HT1080 (cell line): ENCODE data around the gene TSC22D1. TPM values are rescaled to one million over a fixed set of nuclear protein-coding genes. Genes with fewer than 3 reads are reported as not detected.
A peak's percentile ranks its signal among the peaks of the same experiment; 100 is the strongest.
"Not testable (repeated sequence)": the region's sequence is repeated elsewhere in the genome, so short reads cannot be mapped to it uniquely, and the experiment has no call there.

ENCODE experiments used
- DNase-seq: peaks from one replicate; pipeline ENCODE4 v3.0.0-alpha.2; 2015; ENCODE audit warnings: low read depth
- total RNA-seq: library from RNA; depleted of rRNA; stranded (reverse); fragments of >200 nt; shearing (Covaris generic); gene quantifications from 2 replicates; pipeline ENCODE4 v1.2.3, GENCODE V29; 2014

Gene TSC22D1
- total RNA-seq, 1 experiment from 2014 or later: 148 TPM

- DNase-seq: no peak
These were observed 68.5 kb downstream of the TSC22D1 start for GRCh38 chr13:44507639-44508038.

GRCh38 chr13:44506719-44507118 lies 69.4 kb downstream of the TSC22D1 start:
- no peak for DNase-seq

- DNase-seq: no peak
These were observed 69.9 kb downstream of the TSC22D1 start for GRCh38 chr13:44506251-44506650.

GRCh38 chr13:44504116-44504515 lies 72.0 kb downstream of the TSC22D1 start:
- no peak for DNase-seq

- DNase-seq: no peak
These were observed 77.2 kb downstream of the TSC22D1 start for GRCh38 chr13:44498969-44499368.

GRCh38 chr13:44498502-44498901 lies 77.6 kb downstream of the TSC22D1 start:
- DNase-seq: no peak

GRCh38 chr13:44497801-44498200 lies 78.3 kb downstream of the TSC22D1 start:
- DNase-seq: no peak

GRCh38 chr13:44493213-44493812 lies 82.8 kb downstream of the TSC22D1 start:
- DNase-seq: no peak

- DNase-seq: no peak
These were observed 86.4 kb downstream of the TSC22D1 start for GRCh38 chr13:44489751-44490150.

GRCh38 chr13:44487989-44488388 lies 88.1 kb downstream of the TSC22D1 start:
- no peak for DNase-seq

GRCh38 chr13:44484562-44485138 lies 91.5 kb downstream of the TSC22D1 start:
- DNase-seq: no peak

- DNase-seq: peak; percentile 25
These were observed 101.8 kb downstream of the TSC22D1 start for GRCh38 chr13:44474122-44474910.

- DNase-seq: peak; percentile 52
These were observed 104.4 kb downstream of the TSC22D1 start for GRCh38 chr13:44471686-44472085.

GRCh38 chr13:44470638-44471562 lies 105.2 kb downstream of the TSC22D1 start:
- DNase-seq: peak; percentile 27

GRCh38 chr13:44468874-44469273 lies 107.3 kb downstream of the TSC22D1 start:
- DNase-seq: no peak

- peak; percentile 44 for DNase-seq
These were observed 110.8 kb downstream of the TSC22D1 start for GRCh38 chr13:44465318-44465717.

- no peak for DNase-seq
These were observed 111.7 kb downstream of the TSC22D1 start for GRCh38 chr13:44464471-44464870.

- DNase-seq: no peak
These were observed 112.4 kb downstream of the TSC22D1 start for GRCh38 chr13:44463759-44464158.

GRCh38 chr13:44459674-44460073 lies 116.5 kb downstream of the TSC22D1 start:
- DNase-seq: no peak

GRCh38 chr13:44458313-44458975 lies 117.7 kb downstream of the TSC22D1 start:
- DNase-seq: no peak

GRCh38 chr13:44456212-44456611 lies 119.9 kb downstream of the TSC22D1 start:
- not testable (repeated sequence) for DNase-seq
